GM18498 (cell line): ENCODE data around the gene CDKN3.

ENCODE experiments used
- ATAC-seq: cut with Tn5 transposase; IDR thresholded peaks from one replicate; pipeline ENCODE4 v1.9.1; 2021; ENCODE audit warnings: mild to moderate bottlenecking, moderate library complexity; ENCODE audit not compliant: unreplicated experiment

CDKN3 gene, protein sequence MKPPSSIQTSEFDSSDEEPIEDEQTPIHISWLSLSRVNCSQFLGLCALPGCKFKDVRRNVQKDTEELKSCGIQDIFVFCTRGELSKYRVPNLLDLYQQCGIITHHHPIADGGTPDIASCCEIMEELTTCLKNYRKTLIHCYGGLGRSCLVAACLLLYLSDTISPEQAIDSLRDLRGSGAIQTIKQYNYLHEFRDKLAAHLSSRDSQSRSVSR

DNA sequence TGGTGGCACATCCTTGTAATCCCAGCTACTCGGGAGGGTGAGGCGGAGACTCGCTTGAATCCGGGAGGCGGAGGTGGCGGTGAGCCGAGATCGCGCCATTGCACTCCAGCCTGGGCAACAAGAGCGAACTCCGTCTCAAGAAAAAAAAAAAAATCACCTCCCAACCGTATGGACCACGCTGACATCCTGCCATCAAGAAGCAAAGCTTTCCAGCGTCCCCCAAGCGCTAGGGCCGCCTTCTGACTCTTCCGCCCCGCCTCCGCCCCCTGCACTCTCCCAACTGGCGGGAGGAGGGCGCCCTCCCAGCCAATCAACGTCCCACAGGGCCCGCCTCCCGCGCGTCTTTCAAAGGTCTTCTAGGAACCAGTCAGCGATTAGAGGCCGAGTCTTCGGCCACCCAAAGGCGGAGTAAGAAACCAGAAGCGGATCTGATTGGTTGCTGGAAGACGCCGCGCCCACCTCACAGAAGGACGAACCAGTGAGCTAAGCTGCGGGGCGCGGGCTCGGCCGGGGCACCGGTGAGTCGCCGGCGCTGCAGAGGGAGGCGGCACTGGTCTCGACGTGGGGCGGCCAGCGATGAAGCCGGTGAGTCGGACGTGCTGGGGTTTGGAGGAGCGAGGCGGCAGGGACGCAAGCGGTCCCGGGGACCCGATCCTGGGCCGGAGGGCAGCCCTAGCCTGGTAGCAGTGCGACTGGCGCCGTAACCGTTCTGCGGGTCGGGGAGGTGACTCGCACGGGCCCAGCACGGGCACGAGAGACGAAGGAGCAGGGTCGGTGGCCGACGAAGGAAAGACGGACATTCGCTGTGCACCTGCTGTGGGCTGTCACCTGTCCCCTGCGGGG lies at the start of gene CDKN3:
CDKN3 (plus strand) TSS at position 515 of the 843 bp plus-strand sequence; CDS start at position 577, 62 bp downstream.
- peak; percentile 98 for ATAC-seq

DNA sequence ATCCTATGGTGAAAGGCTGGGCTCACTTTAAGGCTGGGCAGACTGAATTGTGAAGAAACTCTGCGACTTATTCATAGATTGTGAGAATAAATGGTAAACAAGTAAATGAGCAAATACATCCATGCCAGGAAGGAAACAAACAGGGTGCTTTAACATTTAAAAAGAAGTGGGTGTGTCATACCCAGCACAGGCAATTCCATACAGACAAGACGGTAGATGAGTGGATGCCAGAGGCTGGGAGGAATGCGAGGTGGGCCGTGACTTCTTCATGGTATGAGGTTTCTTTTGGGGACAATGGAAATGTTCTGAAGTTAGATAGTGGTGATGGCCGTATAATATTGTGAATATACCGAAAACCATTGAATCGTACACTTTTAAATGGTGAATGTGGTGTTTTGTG lies 49.8 kb upstream of the CDKN3 start:
- no peak for ATAC-seq

GRCh38 chr14:54348001-54348611 lies 48.7 kb upstream of the CDKN3 start:
- ATAC-seq, result peak; percentile 51

DNA sequence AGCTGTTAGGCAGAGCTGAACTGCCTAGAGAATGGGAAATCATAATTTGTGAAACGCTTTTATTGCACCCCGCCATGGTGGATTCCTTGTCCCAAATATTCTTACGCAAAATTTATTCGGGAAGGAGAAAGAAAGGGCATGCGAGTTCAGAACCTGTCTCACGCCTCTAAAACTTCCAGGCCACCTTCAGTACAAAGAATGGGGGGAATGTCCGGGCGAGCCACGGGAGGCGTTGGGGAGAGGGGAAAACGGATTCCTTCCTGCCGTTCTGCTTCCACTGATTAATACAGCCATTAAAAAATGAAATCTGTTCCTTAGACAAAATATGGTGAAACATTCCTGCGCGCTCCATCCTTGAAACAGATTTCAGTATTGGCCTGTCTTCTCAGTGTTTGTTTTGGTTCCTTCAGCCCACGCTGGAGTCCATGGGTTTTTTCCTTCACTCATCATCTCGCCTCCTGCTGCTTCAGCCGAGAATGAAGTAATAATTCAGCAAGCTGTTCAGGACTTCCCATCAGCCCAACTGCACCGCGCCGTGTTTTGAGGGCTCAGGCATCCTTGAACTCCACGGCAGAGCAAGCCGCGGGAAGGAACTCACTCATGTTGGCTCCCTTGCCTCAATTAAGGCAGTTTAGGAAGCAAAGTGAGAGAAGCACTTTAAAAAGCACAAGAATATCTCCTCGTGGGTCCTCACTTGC lies 47.7 kb upstream of the CDKN3 start:
- no peak for ATAC-seq

DNA sequence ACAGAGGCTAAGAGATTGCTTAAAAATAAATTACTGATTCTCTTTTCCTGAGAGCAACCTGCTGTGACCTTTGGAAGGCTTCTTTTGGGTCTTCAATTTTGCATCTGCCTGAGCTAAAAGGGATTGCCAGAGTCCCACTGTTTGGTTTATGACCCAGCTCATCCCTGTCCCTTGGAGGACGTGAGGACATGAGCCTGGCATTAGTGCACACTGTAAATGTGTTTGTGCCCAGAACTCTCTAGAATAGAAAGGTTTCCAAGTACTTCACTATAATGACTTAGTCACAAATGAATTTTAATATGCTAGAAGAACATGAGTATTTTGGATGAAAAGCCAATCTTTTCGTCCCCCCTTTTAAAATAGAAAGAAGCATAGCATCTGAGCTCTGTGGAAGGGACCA lies 47.1 kb upstream of the CDKN3 start:
- ATAC-seq, result no peak

GRCh38 chr14:54350203-54350602 lies 46.6 kb upstream of the CDKN3 start:
- no peak for ATAC-seq

- no peak for ATAC-seq
Measured at GRCh38 chr14:54353266-54353665, 43.5 kb upstream of the CDKN3 start.

- ATAC-seq, result no peak
Measured at GRCh38 chr14:54353694-54354093, 43.1 kb upstream of the CDKN3 start.

GRCh38 chr14:54354096-54354495 lies 42.7 kb upstream of the CDKN3 start:
- ATAC-seq, result no peak

DNA sequence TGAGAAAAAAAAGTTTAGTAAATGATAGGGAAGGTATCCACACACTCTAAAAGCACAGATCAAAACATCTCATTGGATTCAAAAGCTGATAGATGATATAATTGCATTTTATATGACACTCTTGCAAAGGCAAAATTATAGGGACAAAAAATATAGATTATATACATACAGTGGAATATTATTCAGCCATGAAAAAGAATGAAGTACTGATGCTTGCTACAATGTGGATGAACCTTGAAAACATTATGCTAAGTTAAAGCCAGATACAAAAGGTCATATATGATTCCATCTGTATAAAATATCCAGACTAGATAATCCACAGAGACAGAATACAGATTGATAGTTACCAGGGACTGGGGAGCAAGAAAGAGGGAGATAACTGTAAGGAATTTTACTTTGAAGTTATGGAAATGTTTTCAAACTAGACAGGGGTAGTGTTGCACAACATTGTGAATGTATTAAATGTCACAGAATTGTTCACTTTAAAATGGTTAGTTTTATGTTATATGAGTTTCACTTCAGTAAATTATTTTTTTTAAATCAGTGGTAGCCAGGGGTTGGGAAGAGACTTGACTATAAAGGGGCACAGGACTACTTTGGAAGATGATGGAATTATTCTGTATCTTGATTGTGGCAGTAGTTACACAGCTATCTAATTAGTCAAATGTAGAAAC lies 41.7 kb upstream of the CDKN3 start:
- no peak for ATAC-seq

GRCh38 chr14:54355698-54356097 lies 41.1 kb upstream of the CDKN3 start:
- no peak for ATAC-seq

GRCh38 chr14:54356172-54356571 lies 40.6 kb upstream of the CDKN3 start:
- no peak for ATAC-seq

GRCh38 chr14:54360667-54361066 lies 36.1 kb upstream of the CDKN3 start:
- ATAC-seq, result no peak

- no peak for ATAC-seq
Measured at GRCh38 chr14:54362089-54362504, 34.7 kb upstream of the CDKN3 start.

GRCh38 chr14:54362759-54363437 lies 33.9 kb upstream of the CDKN3 start:
- ATAC-seq, result no peak

DNA sequence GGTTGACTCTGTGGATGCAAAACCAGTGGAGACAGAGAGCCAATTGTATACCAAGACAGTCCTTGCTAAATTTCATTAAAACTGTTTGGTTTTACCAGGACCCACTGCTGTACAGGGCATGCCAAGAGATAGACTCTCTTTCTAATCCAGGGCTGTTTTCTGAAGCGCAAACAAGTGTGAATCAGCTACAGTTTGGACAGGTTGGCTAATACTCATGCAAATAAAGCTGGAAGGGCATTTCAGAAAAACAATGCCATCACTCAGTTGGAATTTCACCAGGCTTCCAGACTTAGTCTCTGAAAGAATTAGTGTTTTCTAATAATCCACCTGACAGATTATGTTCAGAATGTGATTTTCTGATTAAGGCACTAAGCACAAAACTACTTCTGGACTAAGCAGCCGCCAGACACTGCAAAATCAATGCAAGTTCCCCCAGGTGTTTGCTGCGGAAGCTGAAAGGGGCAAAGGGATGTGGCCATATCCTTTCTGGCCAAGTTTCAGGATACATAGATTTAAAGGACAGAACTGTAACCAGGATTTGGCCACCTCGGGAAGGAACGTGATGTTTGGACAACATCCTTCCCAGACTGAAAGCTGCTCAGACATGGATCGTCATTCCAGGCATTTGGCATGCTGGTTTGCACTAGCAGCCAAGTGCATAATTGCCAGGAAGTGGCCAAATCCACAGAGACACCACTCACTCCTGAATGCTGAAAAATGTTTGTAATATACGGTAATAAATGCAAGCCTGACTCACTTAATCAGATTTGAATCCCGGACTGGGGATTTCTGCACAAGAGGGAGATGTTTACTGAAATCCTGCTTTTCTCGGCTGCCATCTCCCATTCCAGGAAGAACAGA lies 32.0 kb upstream of the CDKN3 start:
- no peak for ATAC-seq

GRCh38 chr14:54366736-54367735 lies 29.8 kb upstream of the CDKN3 start:
- no peak for ATAC-seq

DNA sequence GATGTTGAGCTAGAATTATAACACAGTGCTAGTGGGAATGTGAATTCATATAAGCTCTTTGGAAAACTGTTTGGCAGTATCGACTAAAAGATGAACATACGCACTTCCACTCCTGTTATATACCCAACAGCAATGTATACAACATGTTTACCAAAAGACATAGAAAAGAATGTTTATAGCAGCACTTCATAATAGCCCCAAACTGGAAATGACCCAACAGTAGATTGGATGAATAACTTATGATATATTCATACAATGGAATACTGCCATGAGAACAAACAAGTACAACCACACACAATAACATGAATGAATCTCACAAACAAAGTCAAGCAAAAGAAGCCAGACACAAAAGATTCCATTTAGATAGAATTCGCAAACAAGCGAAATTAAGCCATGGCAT lies 28.5 kb upstream of the CDKN3 start:
- ATAC-seq, result no peak
